H9 (cell line): Measurements from ENCODE around the gene MTNR1B. TPM values are rescaled to one million over a fixed set of nuclear protein-coding genes. Genes with fewer than 3 reads are reported as not detected.

Experiments
- DNase-seq: peaks from one replicate; pipeline ENCODE4 v3.0.0-alpha.2; 2017
- H2AFZ ChIP-seq: one replicate; pipeline ENCODE4 v1.6.1; 2013; ENCODE audit warnings: mild to moderate bottlenecking, low read length, control low read depth, moderate library complexity
- H2AK5ac ChIP-seq: 2 replicates; pipeline ENCODE4 v1.6.1; 2013; ENCODE audit warnings: low read length, control low read depth, mixed read lengths; ENCODE audit not compliant: insufficient read length
- H2BK120ac ChIP-seq: one replicate; pipeline ENCODE4 v1.6.1; 2013; ENCODE audit warnings: low read depth, mild to moderate bottlenecking, low read length, control low read depth, inconsistent platforms; ENCODE audit not compliant: poor library complexity, severe bottlenecking
- H2BK12ac ChIP-seq: 2 replicates; pipeline ENCODE4 v1.6.1; 2013; ENCODE audit warnings: low read length, control low read depth, mixed read lengths, low read depth; ENCODE audit not compliant: insufficient read length
- H2BK15ac ChIP-seq: 2 replicates; pipeline ENCODE4 v1.6.1; 2013; ENCODE audit warnings: low read depth, low read length, control low read depth
- H2BK20ac ChIP-seq: one replicate; pipeline ENCODE4 v1.6.1; 2013; ENCODE audit warnings: low read depth, mild to moderate bottlenecking, low read length, control low read depth, inconsistent platforms; ENCODE audit not compliant: poor library complexity, severe bottlenecking
- H2BK5ac ChIP-seq: 2 replicates; pipeline ENCODE4 v1.6.1; 2013; ENCODE audit warnings: low read length, control low read depth, mixed read lengths; ENCODE audit not compliant: insufficient read length
- H3K14ac ChIP-seq: 2 replicates; pipeline ENCODE4 v1.6.1; 2013; ENCODE audit warnings: low read length, control low read depth; ENCODE audit not compliant: insufficient read depth
- H3K18ac ChIP-seq: 2 replicates; pipeline ENCODE4 v1.6.1; 2013; ENCODE audit warnings: low read depth, mild to moderate bottlenecking, mixed read lengths, low read length, control low read depth; ENCODE audit not compliant: insufficient read length
- H3K23ac ChIP-seq: 2 replicates; pipeline ENCODE4 v1.6.1; 2013; ENCODE audit warnings: low read length, control low read depth, mixed read lengths, low read depth; ENCODE audit not compliant: insufficient read length
- H3K23me2 ChIP-seq: 2 replicates; pipeline ENCODE4 v1.6.1; 2013; ENCODE audit warnings: low read depth, mild to moderate bottlenecking, mixed read lengths, low read length, control low read depth; ENCODE audit not compliant: insufficient read length, poor library complexity, severe bottlenecking
- H3K27ac ChIP-seq: 2 replicates; pipeline ENCODE4 v1.5.1; 2013; ENCODE audit warnings: low read length, control low read depth, mixed read lengths, low read depth; ENCODE audit not compliant: insufficient read length
- H3K27me3 ChIP-seq: 2 replicates; pipeline ENCODE4 v1.6.1; 2013; ENCODE audit warnings: low read length, control low read depth, inconsistent platforms; ENCODE audit not compliant: insufficient read depth
- H3K4ac ChIP-seq: 2 replicates; pipeline ENCODE4 v1.6.1; 2013; ENCODE audit warnings: low read depth, mild to moderate bottlenecking, control low read depth, inconsistent platforms, low read length, moderate library complexity
- H3K4me1 ChIP-seq: 2 replicates; pipeline ENCODE4 v1.6.1; 2013; ENCODE audit warnings: low read length, control low read depth, inconsistent platforms; ENCODE audit not compliant: insufficient read depth
- H3K4me2 ChIP-seq: 2 replicates; pipeline ENCODE4 v1.6.1; 2013; ENCODE audit warnings: low read length, control low read depth, mixed read lengths; ENCODE audit not compliant: insufficient read length, insufficient read depth
- H3K56ac ChIP-seq: 2 replicates; pipeline ENCODE4 v1.6.1; 2013; ENCODE audit warnings: low read depth, mild to moderate bottlenecking, mixed read lengths, low read length, control low read depth; ENCODE audit not compliant: insufficient read length
- H3K79me1 ChIP-seq: 2 replicates; pipeline ENCODE4 v1.6.1; 2013; ENCODE audit warnings: low read depth, mild to moderate bottlenecking, moderate library complexity, low read length, control low read depth, inconsistent platforms; ENCODE audit not compliant: insufficient read depth, poor library complexity, severe bottlenecking
- H3K79me2 ChIP-seq: 2 replicates; pipeline ENCODE4 v1.6.1; 2013; ENCODE audit warnings: low read length, control low read depth, inconsistent platforms; ENCODE audit not compliant: insufficient read depth
- H3K9ac ChIP-seq: 2 replicates; pipeline ENCODE4 v1.6.1; 2013; ENCODE audit warnings: low read length, control low read depth, mixed read lengths; ENCODE audit not compliant: insufficient read length; ENCODE audit errors: extremely low read depth
- H3K9me3 ChIP-seq: one replicate; pipeline ENCODE4 v1.6.1; 2013; ENCODE audit warnings: low read depth, low read length, inconsistent platforms; ENCODE audit not compliant: control insufficient read depth
- H3T11ph ChIP-seq: one replicate; pipeline ENCODE4 v1.6.1; 2013; ENCODE audit warnings: mild to moderate bottlenecking, low read length, control low read depth, inconsistent platforms
- H4K20me1 ChIP-seq: one replicate; pipeline ENCODE4 v1.6.1; 2013; ENCODE audit not compliant: control insufficient read depth, insufficient read length, insufficient read depth
- H4K5ac ChIP-seq: 2 replicates; pipeline ENCODE4 v1.6.1; 2013; ENCODE audit warnings: low read depth, mild to moderate bottlenecking, mixed read lengths, low read length, control low read depth; ENCODE audit not compliant: insufficient read length
- H4K8ac ChIP-seq: replicated peaks from 2 replicates; pipeline ENCODE4 v1.6.1; 2013; ENCODE audit warnings: low read length, control low read depth, mixed read lengths, low read depth; ENCODE audit not compliant: insufficient read length
- H4K91ac ChIP-seq: 2 replicates; pipeline ENCODE4 v1.6.1; 2013; ENCODE audit warnings: low read depth, mild to moderate bottlenecking, moderate library complexity, mixed read lengths, low read length, control low read depth; ENCODE audit not compliant: insufficient read length
- H3K27ac Mint-ChIP-seq, 3 experiments: 2 replicates in 2 of 3; 3 replicates in 1 of 3; pipeline ENCODE4 v1.8.0; 2020 to 2021; ENCODE audit warnings: mixed read lengths in 3 of 3, mild to moderate bottlenecking in 1 of 3, moderate library complexity in 1 of 3
- H3K27me3 Mint-ChIP-seq: 2 replicates; pipeline ENCODE4 v1.8.0; 2021; ENCODE audit warnings: low read depth, mild to moderate bottlenecking, moderate library complexity, mixed read lengths
- H3K36me3 Mint-ChIP-seq, 3 experiments: 2 replicates in 2 of 3; 3 replicates in 1 of 3; pipeline ENCODE4 v1.8.0; 2020 to 2021; ENCODE audit warnings: low read depth in 3 of 3, mixed read lengths in 3 of 3; ENCODE audit not compliant: insufficient read depth in 1 of 3
- H3K4me1 Mint-ChIP-seq, 2 experiments: 2 replicates each; pipeline ENCODE4 v1.8.0; 2020; ENCODE audit warnings: mixed read lengths in 2 of 2
- H3K4me3 Mint-ChIP-seq, 2 experiments: 2 replicates in 1 of 2; 3 replicates in 1 of 2; pipeline ENCODE4 v1.8.0; 2020 to 2021; ENCODE audit warnings: mild to moderate bottlenecking in 2 of 2, mixed read lengths in 2 of 2, moderate library complexity in 1 of 2
- H3K9me3 Mint-ChIP-seq, 2 experiments: 2 replicates in 1 of 2; 3 replicates in 1 of 2; pipeline ENCODE4 v1.8.0; 2020; ENCODE audit warnings: mild to moderate bottlenecking in 2 of 2, mixed read lengths in 2 of 2, moderate library complexity in 1 of 2
- total RNA-seq: library from RNA; stranded (reverse); gene quantifications from 2 replicates; pipeline ENCODE4 v1.2.1, GENCODE V29; 2021
- TF ChIP-seq, protein P1 (sequence below): fragments of 200-600 bp; sonication (generic); conservative IDR thresholded peaks from 3 replicates; pipeline ENCODE4 v1.8.0; 2021; ENCODE audit warnings: antibody characterized with exemption, mild to moderate bottlenecking

The MTNR1B gene
- total RNA-seq, 1 experiment from 2014 or later = not detected

DNA sequence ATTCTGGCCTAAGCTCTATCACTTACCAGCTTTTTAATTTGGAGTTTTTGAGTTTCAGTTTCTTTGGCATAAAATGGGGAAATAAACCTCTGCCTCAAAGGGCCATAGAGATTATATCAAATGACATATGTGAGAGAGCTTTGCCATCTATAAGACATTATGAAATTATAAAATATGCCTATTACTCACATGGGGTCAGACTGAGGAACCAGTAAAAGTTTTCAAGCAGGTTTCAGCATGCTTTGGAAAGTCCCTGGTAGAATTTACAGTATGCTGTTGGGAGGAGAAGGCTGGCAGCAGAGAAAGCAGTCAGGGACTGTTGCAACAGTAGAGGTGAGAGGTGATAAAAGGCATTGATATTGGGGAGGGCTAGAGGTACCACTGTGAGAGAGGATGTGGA lies 13.6 kb upstream of the MTNR1B start:
- no peak overlapping the region for H3K18ac ChIP-seq

More for the DNA sequence above, 13.6 kb upstream of the MTNR1B start:
- Histone ChIP-seq H4K91ac (no peak overlapping the region), H3K4me2 (no peak overlapping the region), H3K79me2 (no peaks in the 10 kb centered on the region), H3K23me2 (no peaks in the 10 kb centered on the region), H4K20me1 (no peaks in the 10 kb centered on the region), H4K8ac (no peak overlapping the region), H2BK15ac (no peak overlapping the region), H2BK5ac (no peak overlapping the region), H2BK20ac (no peak overlapping the region), H3T11ph (no peak overlapping the region), H2AFZ (no peak overlapping the region), H3K4me1 (no peaks in the 10 kb centered on the region), H2BK120ac (no peak overlapping the region), H2BK12ac (no peak overlapping the region), H3K79me1 (no peaks in the 10 kb centered on the region), H3K27me3 (no peaks in the 10 kb centered on the region), H3K9ac (no peak overlapping the region), H2AK5ac (no peak overlapping the region), H3K4ac (no peak overlapping the region), H3K14ac (no peak overlapping the region), H4K5ac (no peak overlapping the region), H3K27ac (no peak overlapping the region), H3K9me3 (no peaks in the 10 kb centered on the region), H3K23ac (no peak overlapping the region), H3K56ac (no peak overlapping the region)
- Mint-ChIP-seq H3K27ac (no peak overlapping the region; a peak in 1 of 7 replicates), H3K9me3 (no peaks in the 10 kb centered on the region; a peak in 1 of 5 replicates), H3K36me3 (no peaks in the 10 kb centered on the region), H3K4me3 (no peak overlapping the region), H3K4me1 (peaks cover 4 to 6% of the 10 kb centered on the region in 2 experiments; a peak in 3 of 4 replicates), H3K27me3 (no peaks in the 10 kb centered on the region; the same call in none of the 2 replicates)
- no peak for DNase-seq
- TF ChIP-seq, protein P1, sequence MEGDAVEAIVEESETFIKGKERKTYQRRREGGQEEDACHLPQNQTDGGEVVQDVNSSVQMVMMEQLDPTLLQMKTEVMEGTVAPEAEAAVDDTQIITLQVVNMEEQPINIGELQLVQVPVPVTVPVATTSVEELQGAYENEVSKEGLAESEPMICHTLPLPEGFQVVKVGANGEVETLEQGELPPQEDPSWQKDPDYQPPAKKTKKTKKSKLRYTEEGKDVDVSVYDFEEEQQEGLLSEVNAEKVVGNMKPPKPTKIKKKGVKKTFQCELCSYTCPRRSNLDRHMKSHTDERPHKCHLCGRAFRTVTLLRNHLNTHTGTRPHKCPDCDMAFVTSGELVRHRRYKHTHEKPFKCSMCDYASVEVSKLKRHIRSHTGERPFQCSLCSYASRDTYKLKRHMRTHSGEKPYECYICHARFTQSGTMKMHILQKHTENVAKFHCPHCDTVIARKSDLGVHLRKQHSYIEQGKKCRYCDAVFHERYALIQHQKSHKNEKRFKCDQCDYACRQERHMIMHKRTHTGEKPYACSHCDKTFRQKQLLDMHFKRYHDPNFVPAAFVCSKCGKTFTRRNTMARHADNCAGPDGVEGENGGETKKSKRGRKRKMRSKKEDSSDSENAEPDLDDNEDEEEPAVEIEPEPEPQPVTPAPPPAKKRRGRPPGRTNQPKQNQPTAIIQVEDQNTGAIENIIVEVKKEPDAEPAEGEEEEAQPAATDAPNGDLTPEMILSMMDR = no peak
